IMR-90 (cell line): ENCODE measurements around the gene ZDHHC12. TPM values are rescaled to one million over a fixed set of nuclear protein-coding genes. Genes with fewer than 3 reads are reported as not detected.
"Not testable (repeated sequence)": the region's sequence is repeated elsewhere in the genome, so short reads cannot be mapped to it uniquely, and the experiment has no call there.

Experiments
- ATAC-seq: fragments of 200-7000 bp; cut with Tn5 transposase; 2 replicates; pipeline ENCODE4 v1.9.1; 2020; ENCODE audit warnings: low read depth, mild to moderate bottlenecking, moderate library complexity
- BruUV-seq: library from RNA; stranded (reverse); fragments of 400-500 nt; replicated peaks from 2 replicates; lab custom pipeline; 2021; lab: Mats Ljungman, UMichigan
- CTCF ChIA-PET: fragments of 300-600 bp; formaldehyde crosslinking; extraction: SDS; loops from one replicate; lab custom pipeline; 2021; ENCODE audit warnings: antibody characterized with exemption; lab: Yijun Ruan, JAX
- POLR2A ChIA-PET: fragments of 300-600 bp; sonication (Branson Sonifier 250); formaldehyde crosslinking; loops from one replicate; lab custom pipeline; 2022; ENCODE audit warnings: antibody characterized with exemption; ENCODE audit not compliant: unreplicated experiment; lab: Charles Lee
- DNase-seq: peaks from one replicate; pipeline ENCODE4 v3.0.0; 2013
- H2AFZ ChIP-seq: replicated peaks from 2 replicates; pipeline ENCODE3; 2013; ENCODE audit warnings: low read length, mild to moderate bottlenecking; ENCODE audit not compliant: poor library complexity
- H2AK5ac ChIP-seq: 2 replicates; pipeline ENCODE4 v1.6.1; 2013; ENCODE audit warnings: low read depth, low read length, inconsistent platforms
- H2AK9ac ChIP-seq: replicated peaks from 2 replicates; pipeline ENCODE3; 2013; ENCODE audit warnings: mild to moderate bottlenecking, low read depth, low read length, moderate library complexity; ENCODE audit not compliant: poor library complexity
- H2BK120ac ChIP-seq: 2 replicates; pipeline ENCODE4 v1.6.1; 2013; ENCODE audit warnings: low read depth, low read length, inconsistent platforms
- H2BK15ac ChIP-seq: 3 replicates; pipeline ENCODE4 v1.6.1; 2013; ENCODE audit warnings: low read depth, low read length, inconsistent platforms
- H2BK20ac ChIP-seq: 2 replicates; pipeline ENCODE4 v1.6.1; 2013; ENCODE audit warnings: low read depth, mild to moderate bottlenecking, inconsistent platforms, low read length, moderate library complexity
- H2BK5ac ChIP-seq: 2 replicates; pipeline ENCODE4 v1.6.1; 2013; ENCODE audit warnings: mild to moderate bottlenecking, low read depth, low read length, inconsistent platforms; ENCODE audit not compliant: poor library complexity, severe bottlenecking
- H3K14ac ChIP-seq: replicated peaks from 2 replicates; pipeline ENCODE4 v1.6.1; 2013; ENCODE audit warnings: low read depth, low read length, inconsistent platforms
- H3K18ac ChIP-seq: 2 replicates; pipeline ENCODE4 v1.6.1; 2013; ENCODE audit warnings: low read depth, low read length, control low read depth
- H3K23ac ChIP-seq: 2 replicates; pipeline ENCODE4 v1.6.1; 2013; ENCODE audit warnings: low read depth, low read length, inconsistent platforms
- H3K27ac ChIP-seq: 2 replicates; pipeline ENCODE4 v1.5.1; 2013; ENCODE audit warnings: mild to moderate bottlenecking, control low read depth, low read length; ENCODE audit not compliant: insufficient read depth
- H3K27me3 ChIP-seq: 2 replicates; pipeline ENCODE4 v1.6.1; 2013; ENCODE audit warnings: low read length; ENCODE audit not compliant: control insufficient read depth, insufficient read depth
- H3K36me3 ChIP-seq: 2 replicates; pipeline ENCODE4 v1.6.1; 2013; ENCODE audit warnings: low read length, mixed read lengths; ENCODE audit not compliant: control insufficient read depth, insufficient read depth
- H3K4ac ChIP-seq: 2 replicates; pipeline ENCODE4 v1.6.1; 2013; ENCODE audit warnings: low read depth, low read length, inconsistent platforms
- H3K4me1 ChIP-seq: 2 replicates; pipeline ENCODE4 v1.6.1; 2013; ENCODE audit warnings: low read length, mixed read lengths; ENCODE audit not compliant: control insufficient read depth, insufficient read depth
- H3K4me2 ChIP-seq: 2 replicates; pipeline ENCODE4 v1.6.1; 2013; ENCODE audit warnings: low read depth, mild to moderate bottlenecking, control low read depth, low read length, moderate library complexity
- H3K4me3 ChIP-seq: 2 replicates; pipeline ENCODE4 v1.5.1; 2013; ENCODE audit warnings: low read depth, mild to moderate bottlenecking, control low read depth, low read length, moderate library complexity; ENCODE audit not compliant: insufficient read depth
- H3K56ac ChIP-seq: 2 replicates; pipeline ENCODE4 v1.6.1; 2013; ENCODE audit warnings: low read length, inconsistent platforms; ENCODE audit not compliant: insufficient read depth; ENCODE audit errors: extremely low read depth
- H3K79me1 ChIP-seq, 2 experiments: 2 replicates each; pipeline ENCODE4 v1.6.1; 2013; ENCODE audit warnings: low read length in 2 of 2, inconsistent platforms in 1 of 2, low read depth in 1 of 2
- H3K9ac ChIP-seq: 2 replicates; pipeline ENCODE4 v1.6.1; 2013; ENCODE audit warnings: low read depth, low read length, control low read depth
- H3K9me1 ChIP-seq: 2 replicates; pipeline ENCODE4 v1.6.1; 2013; ENCODE audit warnings: low read length, inconsistent platforms; ENCODE audit not compliant: insufficient read depth
- H3K9me3 ChIP-seq: 2 replicates; pipeline ENCODE4 v1.6.1; 2013; ENCODE audit warnings: low read length; ENCODE audit not compliant: control insufficient read depth, insufficient read depth
- H4K20me1 ChIP-seq: 2 replicates; pipeline ENCODE4 v1.6.1; 2013; ENCODE audit warnings: low read length, inconsistent platforms; ENCODE audit not compliant: insufficient read depth
- H4K5ac ChIP-seq: 2 replicates; pipeline ENCODE4 v1.6.1; 2013; ENCODE audit warnings: mild to moderate bottlenecking, low read depth, low read length, control low read depth
- H4K8ac ChIP-seq, 2 experiments: 2 replicates each; pipeline ENCODE4 v1.6.1; 2013; ENCODE audit warnings: low read depth in 2 of 2, low read length in 2 of 2, control low read depth in 1 of 2, inconsistent platforms in 1 of 2
- H4K91ac ChIP-seq: 2 replicates; pipeline ENCODE4 v1.6.1; 2013; ENCODE audit warnings: low read depth, low read length, inconsistent platforms; ENCODE audit not compliant: insufficient read depth
- WGBS, 2 experiments: methylation state at CpG; one replicate each; pipeline versions ENCODE4 v1.1.5 to v1.1.7; 2013; ENCODE audit warnings: missing lambda C conversion rate in 2 of 2; ENCODE audit not compliant: insufficient read length in 1 of 2; ENCODE audit errors: extremely low coverage in 2 of 2; 5-methylcytosine and 5-hydroxymethylcytosine counted together
- dilution Hi-C: fragments of 300-500 bp; cut with HindIII; formaldehyde crosslinking; loops from one replicate; pipeline ENCODE4 v1.14.3; 2018; ENCODE audit warnings: low sequenced_read_pairs; ENCODE audit not compliant: unreplicated experiment
- in situ Hi-C: fragments of 300-500 bp; cut with MboI; formaldehyde crosslinking; loops from 3 replicates; pipeline ENCODE4 v1.14.3; 2019; ENCODE audit warnings: low sequenced_read_pairs, inconsistent platforms, mixed read lengths
- intact Hi-C: fragments of 100-400 bp; cut with micrococcal nuclease; formaldehyde crosslinking; loops from 2 replicates; pipeline ENCODE4 v1.10.0; 2022
- polyA plus RNA-seq, 3 experiments: library from polyadenylated mRNA; depleted of rRNA; stranded (reverse); fragments of >200 nt; gene quantifications; 2 replicates each; pipeline ENCODE4 v1.2.3, GENCODE V29; 2012; ENCODE audit warnings: low replicate concordance in 1 of 3
- total RNA-seq: library from RNA; depleted of rRNA; stranded (reverse); fragments of >200 nt; gene quantifications from 2 replicates; pipeline ENCODE4 v1.2.3, GENCODE V29; 2012

Gene ZDHHC12
- total and polyA plus RNA-seq, 2 of the 4 experiments (the other 2 are of a cell fraction) = 16.7 to 60.7 TPM

- H3K27ac ChIP-seq, H3K4ac ChIP-seq, dilution Hi-C loops, BruUV-seq, H4K5ac ChIP-seq, H2AFZ ChIP-seq, H3K14ac ChIP-seq, H3K4me3 ChIP-seq, H2AK9ac ChIP-seq, H3K9ac ChIP-seq, H3K23ac ChIP-seq, CTCF ChIA-PET, H3K4me2 ChIP-seq, H2AK5ac ChIP-seq, H2BK20ac ChIP-seq, H3K18ac ChIP-seq, H3K9me3 ChIP-seq, in situ Hi-C loops, H4K91ac ChIP-seq, DNase-seq, POLR2A ChIA-PET, H3K56ac ChIP-seq, H2BK120ac ChIP-seq, H4K8ac ChIP-seq, ATAC-seq, H3K4me1 ChIP-seq, H2BK5ac ChIP-seq, H3K27me3 ChIP-seq, H2BK15ac ChIP-seq, H4K20me1 ChIP-seq: not testable (repeated sequence)
- Histone ChIP-seq H3K36me3 (peaks cover 13% of the 10 kb centered on the region), H3K79me1 (peaks cover 6 to 42% of the 10 kb centered on the region in 2 experiments), H3K9me1 (peaks cover 11% of the 10 kb centered on the region)
- intact Hi-C loops = loop anchor here (10.0 kb wide), 1 partner anchor 124 kb away; no protein-coding TSS in a partner anchor
- 96% methylated on average over 16 of the region's 30 CpGs; no CpG with 5 or more reads in 1 of the 2 experiments for WGBS, 2 experiments
Observed at GRCh38 chr9:128699096-128699795, 24.7 kb downstream of the ZDHHC12 start.
